Esophagus (tissue), 2 donors: Measurements from ENCODE around the gene RFNG. TPM values are rescaled to one million over a fixed set of nuclear protein-coding genes. Genes with fewer than 3 reads are reported as not detected.

Source experiments
- H3K27ac ChIP-seq, 2 donors: one replicate each; pipeline ENCODE4 v1.5.1; 2013; ENCODE audit warnings: low read depth in 2 of 2, mild to moderate bottlenecking in 2 of 2, inconsistent platforms in 1 of 2, low read length in 1 of 2, moderate library complexity in 1 of 2
- H3K27me3 ChIP-seq, 2 donors: one replicate each; pipeline ENCODE4 v1.6.1; 2013; ENCODE audit warnings: low read length in 2 of 2, control low read depth in 1 of 2, mild to moderate bottlenecking in 1 of 2; ENCODE audit not compliant: insufficient read depth in 2 of 2, control insufficient read depth in 1 of 2
- H3K36me3 ChIP-seq, 2 donors: one replicate each; pipeline ENCODE4 v1.6.1; 2013; ENCODE audit warnings: low read length in 1 of 2; ENCODE audit not compliant: control insufficient read depth in 2 of 2, insufficient read depth in 2 of 2
- H3K4me1 ChIP-seq, 2 donors: one replicate each; pipeline ENCODE4 v1.6.1; 2013; ENCODE audit warnings: low read length in 1 of 2; ENCODE audit not compliant: control insufficient read depth in 2 of 2, insufficient read depth in 2 of 2
- H3K4me3 ChIP-seq, 2 donors: one replicate each; pipeline ENCODE4 v1.5.1; 2013; ENCODE audit warnings: low read length in 2 of 2, mild to moderate bottlenecking in 2 of 2, low read depth in 1 of 2, moderate library complexity in 1 of 2
- H3K9me3 ChIP-seq, 2 donors: one replicate each; pipeline ENCODE4 v1.6.1; 2013; ENCODE audit warnings: mild to moderate bottlenecking in 2 of 2, low read depth in 1 of 2, low read length in 1 of 2, moderate library complexity in 1 of 2; ENCODE audit not compliant: control insufficient read depth in 2 of 2, insufficient read depth in 1 of 2
- WGBS, 2 donors: extraction: QIAGEN DNeasy Blood & Tissue Kit; methylation state at CpG; one replicate each; pipeline ENCODE4 v1.1.7; 2013; 5-methylcytosine and 5-hydroxymethylcytosine counted together
- polyA plus RNA-seq, 2 donors: library from polyadenylated mRNA; stranded (reverse); fragments of 200-250 nt; gene quantifications; one replicate each; pipeline ENCODE4 v1.2.3, GENCODE V29; 2013
- donor health status: healthy with polysubstance abuse.
- donor health status: Bipolar disorder and iron deficiency.

Gene RFNG
- polyA plus RNA-seq, 2 donors = 27.4 to 36.4 TPM

DNA sequence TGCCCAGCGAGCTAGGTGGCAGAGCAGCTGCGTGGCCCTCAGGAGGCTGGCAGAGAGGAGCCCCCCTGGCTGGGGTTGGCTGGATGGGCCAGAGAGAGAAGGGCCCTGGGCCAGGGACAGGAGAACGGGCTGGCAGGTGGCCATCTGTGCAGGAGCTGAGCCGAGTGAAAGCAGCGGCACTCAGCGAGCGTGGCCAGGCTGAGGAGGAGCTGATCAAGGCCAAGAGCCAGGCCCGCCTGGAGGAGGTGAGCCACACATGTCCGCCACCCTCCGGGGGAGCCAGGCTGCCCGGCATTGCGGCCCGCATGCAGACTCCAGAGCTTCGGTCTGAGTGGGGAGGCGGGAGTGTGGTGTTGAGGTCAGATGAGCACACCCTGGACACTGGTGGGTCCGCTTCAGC is 22.2 kb downstream of the RFNG start:
- Histone ChIP-seq H3K27me3 (no peaks in the 10 kb centered on the region), H3K9me3 (no peaks in the 10 kb centered on the region), H3K4me3 (no peak overlapping the region), H3K4me1 (peaks cover 7 to 15% of the 10 kb centered on the region in 2 donors), H3K36me3 (peaks cover 0 to 17% of the 10 kb centered on the region in 2 donors), H3K27ac (no peak overlapping the region)
- WGBS, 2 donors = 82 to 89% methylated on average over 16 of the region's 16 CpGs

DNA sequence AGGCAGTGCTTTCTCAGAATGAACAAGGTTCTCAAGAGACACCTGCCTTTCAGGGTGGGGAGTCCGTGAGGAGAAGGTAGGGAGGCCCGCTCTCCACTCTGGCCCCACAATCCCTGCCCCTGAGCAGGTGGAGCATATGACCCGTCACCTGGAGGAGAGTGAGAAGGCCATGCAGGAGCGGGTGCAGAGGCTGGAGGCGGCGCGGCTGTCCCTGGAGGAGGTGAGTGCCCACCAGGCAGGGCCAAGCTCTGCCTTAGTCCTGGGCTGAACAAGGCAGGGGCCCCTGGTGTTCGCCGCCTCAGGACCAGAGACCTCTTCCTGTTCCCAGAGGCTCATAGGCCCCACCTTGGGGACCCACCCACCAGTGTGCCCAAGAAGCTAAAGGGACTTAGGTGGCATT is 22.6 kb downstream of the RFNG start:
- Histone ChIP-seq H3K27ac (no peak overlapping the region), H3K36me3 (peaks cover 0 to 17% of the 10 kb centered on the region in 2 donors), H3K27me3 (no peaks in the 10 kb centered on the region), H3K4me1 (peaks cover 7 to 18% of the 10 kb centered on the region in 2 donors), H3K9me3 (no peaks in the 10 kb centered on the region), H3K4me3 (no peak overlapping the region)
- 93 to 97% methylated on average over 9 of the region's 9 CpGs for WGBS, 2 donors

DNA sequence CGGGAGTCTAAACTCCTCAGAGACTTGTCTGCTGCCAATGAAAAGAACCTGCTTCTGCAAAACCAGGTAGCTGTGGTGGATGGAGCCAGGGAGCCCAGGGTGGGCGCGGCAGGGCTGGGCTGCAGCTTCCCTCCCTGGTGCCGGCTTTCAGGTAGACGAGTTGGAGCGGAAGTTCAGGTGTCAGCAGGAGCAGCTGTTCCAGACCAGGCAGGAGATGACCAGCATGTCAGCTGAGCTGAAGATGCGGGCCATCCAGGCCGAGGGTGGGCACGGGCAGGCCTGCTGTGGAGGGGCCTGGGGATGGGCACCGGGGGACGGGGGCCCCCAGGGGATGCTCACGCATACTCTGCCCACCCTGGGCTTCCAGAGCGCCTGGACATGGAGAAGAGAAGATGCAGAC is 23.4 kb downstream of the RFNG start:
- Histone ChIP-seq H3K27ac (no peak overlapping the region), H3K9me3 (no peaks in the 10 kb centered on the region), H3K27me3 (no peaks in the 10 kb centered on the region), H3K4me3 (no peak overlapping the region), H3K36me3 (peaks cover 0 to 17% of the 10 kb centered on the region in 2 donors), H3K4me1 (peaks cover 7 to 23% of the 10 kb centered on the region in 2 donors)
- WGBS, 2 donors = 93% methylated on average over 13 of the region's 13 CpGs

DNA sequence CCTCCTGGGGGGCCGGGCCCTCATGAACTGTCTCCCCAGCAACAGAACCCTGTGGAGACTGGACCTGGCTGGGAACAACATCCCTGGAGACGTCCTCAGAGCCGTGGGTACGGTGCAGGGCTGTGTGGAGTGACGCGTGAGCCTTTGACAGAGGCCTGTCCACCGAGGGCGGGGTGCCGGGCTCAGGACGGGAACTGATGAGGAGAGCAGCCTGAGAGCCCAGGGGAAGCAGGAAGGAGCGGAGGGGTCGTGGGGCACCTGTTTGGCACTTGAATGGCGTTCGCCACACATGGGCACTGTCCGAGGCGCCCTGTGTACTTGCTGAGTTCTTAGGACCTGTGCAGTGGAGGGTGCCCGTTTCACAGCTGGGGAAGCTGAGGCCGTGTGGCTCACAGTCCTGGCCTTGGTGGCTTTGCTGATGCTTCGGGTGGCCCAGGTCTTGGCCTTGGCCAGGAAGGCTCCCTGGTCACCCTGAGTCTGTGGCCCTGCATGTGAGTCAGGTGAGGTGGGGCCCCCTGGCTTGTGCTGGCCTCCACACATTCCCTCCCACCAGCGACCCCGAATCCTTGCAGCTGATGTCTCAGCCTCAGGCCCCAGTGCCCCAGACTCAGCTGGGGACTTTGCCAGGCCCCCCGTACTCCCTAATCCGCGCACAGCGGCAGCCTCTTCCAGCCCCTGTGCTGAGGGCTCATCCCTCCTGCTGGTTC is 26.1 kb downstream of the RFNG start:
- no peak overlapping the region for H3K27ac ChIP-seq
- peaks cover 0 to 17% of the 10 kb centered on the region in 2 donors for H3K36me3 ChIP-seq
- H3K9me3 ChIP-seq = no peaks in the 10 kb centered on the region
- no peak overlapping the region for H3K4me3 ChIP-seq
- peaks cover 6 to 32% of the 10 kb centered on the region in 2 donors for H3K4me1 ChIP-seq
- no peaks in the 10 kb centered on the region for H3K27me3 ChIP-seq
- 94% methylated on average over 25 of the region's 25 CpGs for WGBS, 2 donors

DNA sequence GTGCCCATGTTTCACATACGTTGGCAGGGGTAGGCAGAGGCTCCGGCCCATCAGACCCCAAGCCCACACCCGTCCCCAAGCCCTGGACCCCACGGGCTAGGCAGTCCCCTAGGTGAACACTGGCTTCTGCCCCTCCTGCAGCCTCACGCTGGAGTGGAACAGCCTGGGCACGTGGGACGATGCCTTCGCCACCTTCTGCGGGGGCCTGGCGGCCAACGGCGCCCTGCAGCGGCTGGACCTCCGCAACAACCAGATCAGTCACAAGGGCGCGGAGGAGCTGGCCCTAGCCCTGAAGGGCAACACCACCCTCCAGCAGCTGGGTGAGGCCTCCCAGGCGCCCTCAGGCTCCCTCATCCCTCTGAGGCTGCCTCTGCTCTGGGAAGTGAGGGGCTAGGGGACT is 26.8 kb downstream of the RFNG start:
- Histone ChIP-seq H3K4me1 (peaks cover 2 to 27% of the 10 kb centered on the region in 2 donors), H3K27me3 (no peaks in the 10 kb centered on the region), H3K27ac (no peak overlapping the region), H3K36me3 (peaks cover 0 to 17% of the 10 kb centered on the region in 2 donors), H3K9me3 (no peaks in the 10 kb centered on the region), H3K4me3 (no peak overlapping the region)
- WGBS, 2 donors = 95% methylated on average over 17 of the region's 17 CpGs

DNA sequence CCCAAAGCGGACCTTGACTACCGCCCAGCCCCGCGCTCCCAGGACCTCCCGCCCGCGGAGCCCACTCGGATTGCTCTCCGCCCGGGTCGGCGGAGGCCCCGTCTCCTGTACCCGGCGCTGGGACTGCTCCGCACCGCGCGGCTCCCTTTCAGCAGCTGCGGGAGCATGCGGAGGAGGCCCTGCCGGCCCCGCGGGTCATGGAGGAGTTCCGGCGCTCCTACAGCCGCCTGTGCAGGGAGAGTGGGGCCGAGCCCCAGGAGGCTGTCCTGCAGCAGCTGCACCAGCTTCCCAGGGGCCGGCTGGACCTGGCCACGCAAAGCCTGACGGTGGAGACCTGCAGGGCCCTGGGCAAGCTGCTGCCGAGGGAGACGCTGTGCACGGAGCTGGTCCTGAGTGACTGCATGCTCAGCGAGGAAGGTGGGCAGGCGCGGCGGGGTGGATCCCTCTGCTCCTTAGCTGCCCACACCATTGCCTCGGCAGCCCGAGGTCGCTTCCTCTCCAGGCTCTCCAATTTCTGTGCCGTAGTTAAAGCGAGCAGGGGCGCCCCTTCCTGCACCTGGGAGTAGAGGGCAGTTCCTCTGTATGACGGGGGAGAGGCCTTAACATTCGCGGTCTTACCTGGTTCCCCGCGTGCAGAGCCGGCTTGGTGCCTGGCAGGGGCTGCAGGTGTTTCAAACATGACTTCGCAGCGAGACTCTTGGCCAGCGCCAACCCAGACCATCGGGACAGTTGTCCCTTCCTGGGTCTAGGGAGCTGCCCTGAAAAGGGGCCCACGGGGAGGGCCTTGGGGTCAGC is 28.0 kb downstream of the RFNG start:
- Histone ChIP-seq H3K4me3 (peak overlapping the region; percentile 58 to 76), H3K27ac (no peak overlapping the region), H3K4me1 (peaks cover 2 to 23% of the 10 kb centered on the region in 2 donors), H3K9me3 (no peaks in the 10 kb centered on the region), H3K27me3 (no peaks in the 10 kb centered on the region), H3K36me3 (peaks cover 0 to 8% of the 10 kb centered on the region in 2 donors)
- 5 to 7% methylated on average over 38 to 55 of the region's 55 CpGs for WGBS, 2 donors

DNA sequence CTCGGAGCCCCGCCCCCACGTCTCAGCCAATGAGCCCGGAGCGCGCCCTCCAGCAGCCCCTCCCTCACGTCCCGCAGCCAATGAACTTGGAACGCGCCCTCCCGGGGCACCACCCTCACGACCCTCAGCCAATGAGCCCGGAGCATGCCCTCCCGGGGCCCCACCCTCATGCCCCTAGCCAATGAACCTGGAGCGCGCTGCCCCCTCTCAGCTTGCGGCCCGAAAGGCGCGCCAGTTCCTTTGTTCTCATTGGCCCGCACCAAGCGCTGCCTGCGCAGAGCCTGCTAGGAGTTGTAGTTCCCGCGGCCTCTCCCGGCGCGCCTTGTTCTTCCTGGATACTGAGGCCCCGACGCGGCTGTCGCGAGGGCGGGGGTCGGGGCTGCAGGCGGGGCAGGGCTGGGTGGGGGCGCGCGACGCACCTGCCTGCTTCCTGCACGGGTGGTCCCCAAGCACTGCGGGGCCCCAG is 28.6 kb downstream of the RFNG start, which contains the start of gene LRRC45:
Gene LRRC45, plus strand, starts transcription at position 325 of the 466 bp plus-strand sequence. CDS start 339 bp downstream, outside the sequence.
- Histone ChIP-seq H3K9me3 (no peaks in the 10 kb centered on the region), H3K27ac (peak within 1 kb of the TSS; percentile 68 to 78), H3K4me3 (peak within 1 kb of the TSS; percentile 82 to 93), H3K4me1 (peaks cover 2 to 23% of the 10 kb centered on the region in 2 donors), H3K36me3 (peaks cover 0 to 8% of the 10 kb centered on the region in 2 donors), H3K27me3 (no peaks in the 10 kb centered on the region)
- WGBS, 2 donors = 0 to 1% methylated on average over 35 to 42 of the region's 42 CpGs

DNA sequence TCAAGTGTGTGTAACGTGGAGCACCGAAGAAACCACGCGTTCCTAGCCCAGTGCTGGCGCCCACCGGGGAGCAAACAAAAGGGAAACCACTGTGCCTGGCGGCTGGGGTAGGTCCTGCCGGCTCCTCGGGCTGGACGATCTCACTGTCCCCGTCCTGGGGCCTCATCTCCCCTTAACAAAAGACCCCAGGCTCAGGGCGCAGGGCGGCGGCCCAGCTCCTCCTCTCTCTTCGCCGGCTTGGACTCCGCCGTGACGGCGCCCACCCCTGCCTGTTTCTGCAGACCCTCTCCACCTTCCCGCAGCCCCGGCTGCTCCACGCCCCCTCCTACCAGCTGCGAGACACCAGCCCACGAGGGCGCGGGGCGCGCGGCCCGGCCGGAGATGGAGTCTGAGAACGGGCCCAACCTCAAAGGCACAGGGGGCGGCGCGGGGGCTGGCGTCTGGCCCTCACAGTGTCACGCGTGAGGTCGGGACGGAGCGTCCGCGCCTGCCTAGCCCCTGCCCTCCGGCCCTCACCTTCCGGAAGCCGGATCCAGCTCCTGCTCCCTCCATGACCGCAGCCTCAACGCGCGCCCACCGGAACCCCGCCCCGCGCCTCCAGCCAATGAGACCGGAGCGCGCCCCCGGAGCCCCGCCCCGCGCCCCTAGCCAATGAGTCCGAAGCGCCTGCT is 29.2 kb downstream of the RFNG start, which contains the start of gene CENPX:
Gene CENPX, minus strand, starts transcription at position 569 of the 671 bp plus-strand sequence. Its CDS starts 17 bp downstream, at position 552.
- Histone ChIP-seq H3K4me3 (peak within 1 kb of the TSS; percentile 82 to 93), H3K9me3 (no peaks in the 10 kb centered on the region), H3K4me1 (peaks cover 2 to 23% of the 10 kb centered on the region in 2 donors), H3K36me3 (peaks cover 0 to 8% of the 10 kb centered on the region in 2 donors), H3K27ac (peak within 1 kb of the TSS; percentile 68 to 78), H3K27me3 (no peaks in the 10 kb centered on the region)
- 1% methylated on average over 51 to 64 of the region's 64 CpGs for WGBS, 2 donors

DNA sequence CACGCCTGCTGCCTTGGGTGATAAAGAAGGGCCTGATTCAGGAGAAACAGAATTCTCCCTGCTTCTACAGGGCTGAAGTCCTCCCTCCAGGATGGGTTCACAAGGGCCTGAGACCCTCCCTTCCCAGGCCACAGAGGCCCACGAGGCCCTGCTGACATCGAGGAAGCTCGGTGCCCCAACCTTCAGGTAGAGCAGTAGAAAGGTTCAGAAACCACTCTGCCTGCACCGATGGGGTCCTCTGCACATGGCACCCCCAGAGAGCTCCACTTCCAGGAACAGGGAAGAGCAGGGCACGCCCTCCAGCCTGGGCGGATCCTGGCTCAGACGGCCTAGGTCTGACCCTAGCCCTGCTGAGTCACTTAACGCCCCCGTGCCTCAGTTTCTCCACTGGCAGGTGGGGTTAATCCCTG is 29.7 kb downstream of the RFNG start:
- Histone ChIP-seq H3K27ac (peak overlapping the region; percentile 32 to 78), H3K36me3 (peaks cover 0 to 8% of the 10 kb centered on the region in 2 donors), H3K9me3 (no peaks in the 10 kb centered on the region), H3K4me3 (peak overlapping the region; percentile 82 to 93), H3K27me3 (no peaks in the 10 kb centered on the region), H3K4me1 (peaks cover 2 to 23% of the 10 kb centered on the region in 2 donors)
- 4 to 7% methylated on average over 10 of the region's 10 CpGs for WGBS, 2 donors
